Gastroesophageal sphincter (tissue), 3 donors: ENCODE results near the gene DMRT1.

ENCODE experiments used
- CTCF ChIP-seq, 4 experiments: fragments of 200-600 bp in 2 of 4; fragments of 450-650 bp in 2 of 4; sonication (generic) in 1 of 4; IDR thresholded peaks; one replicate each; pipeline ENCODE4 v1.5.1; 2017 to 2019; ENCODE audit warnings: antibody characterized with exemption in 4 of 4, mild to moderate bottlenecking in 2 of 4, moderate library complexity in 2 of 4
- POLR2AphosphoS5 ChIP-seq: sonication (generic); formaldehyde crosslinking; IDR thresholded peaks from one replicate; pipeline ENCODE4 v1.6.1; 2017; ENCODE audit warnings: antibody characterized with exemption

GRCh38 chr9:811106-811531 is 30.4 kb upstream of the DMRT1 start:
- TF ChIP-seq CTCF (IDR thresholded peaks at IDR 0.05) (no peak), POLR2AphosphoS5 (no peak)
